Measurements from ENCODE around the gene SNTN.
"Not testable (repeated sequence)": the region's sequence is repeated elsewhere in the genome, so short reads cannot be mapped to it uniquely, and the experiment has no call there.

Gene SNTN

GRCh38 chr3:63624941-63625560 is 27.4 kb upstream of the SNTN start:
- H3K4me3 ChIP-seq (ENCODE audit: low read length): no peak overlapping the region
- DNase-seq (ENCODE audit: low read depth): peak; percentile 96
- TF ChIP-seq CTCF (conservative IDR thresholded peaks at IDR 0.05; ENCODE audit: low read length): no peak

DNA sequence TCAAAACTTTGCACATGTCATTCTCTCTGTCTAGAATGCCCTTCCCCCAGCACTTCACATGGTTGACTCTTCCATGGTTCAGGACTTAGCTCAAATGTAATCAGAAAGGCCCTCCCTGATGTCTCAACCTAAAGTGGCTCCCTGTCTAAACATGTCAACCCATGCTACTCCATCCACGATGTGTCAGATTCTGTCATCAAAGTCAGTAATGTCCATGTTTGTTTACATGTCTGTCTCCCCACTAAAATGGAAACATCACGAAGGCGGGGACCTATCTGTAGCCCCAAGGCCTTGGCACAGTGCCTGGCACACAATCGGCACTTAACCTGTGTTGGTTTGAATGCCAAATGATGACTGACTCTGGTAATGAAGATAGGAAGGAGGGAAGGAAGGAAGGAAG is 20.8 kb upstream of the SNTN start:
- TF ChIP-seq CTCF (conservative IDR thresholded peaks at IDR 0.05; ENCODE audit: low read length): no peak
- DNase-seq (ENCODE audit: low read depth): no peak
- no peak overlapping the region for H3K4me3 ChIP-seq (ENCODE audit: low read length)

- no peak for TF ChIP-seq CTCF (conservative IDR thresholded peaks at IDR 0.05; ENCODE audit: low read length)
- DNase-seq (ENCODE audit: low read depth): no peak
Measured at GRCh38 chr3:63635186-63635585, 17.3 kb upstream of the SNTN start.

GRCh38 chr3:63639806-63640205 is 12.7 kb upstream of the SNTN start:
- no peak for TF ChIP-seq CTCF (conservative IDR thresholded peaks at IDR 0.05; ENCODE audit: low read length)
- DNase-seq (ENCODE audit: low read depth): peak; percentile 40
- no peak overlapping the region for H3K4me3 ChIP-seq (ENCODE audit: low read length)

More at GRCh38 chr3:63635186-63635585, 17.3 kb upstream of the SNTN start:
- no peak overlapping the region for H3K4me3 ChIP-seq (ENCODE audit: low read length)

- no peak overlapping the region for H3K4me3 ChIP-seq (ENCODE audit: low read length)
- no peak for DNase-seq (ENCODE audit: low read depth)
- no peak for TF ChIP-seq CTCF (conservative IDR thresholded peaks at IDR 0.05; ENCODE audit: low read length)
Measured at GRCh38 chr3:63642488-63642887, 10.0 kb upstream of the SNTN start.

GRCh38 chr3:63644212-63644797 is 8.2 kb upstream of the SNTN start:
- DNase-seq (ENCODE audit: low read depth): no peak
- no peak overlapping the region for H3K4me3 ChIP-seq (ENCODE audit: low read length)
- no peak for TF ChIP-seq CTCF (conservative IDR thresholded peaks at IDR 0.05; ENCODE audit: low read length)

GRCh38 chr3:63644928-63645781 is 7.3 kb upstream of the SNTN start:
- DNase-seq (ENCODE audit: low read depth); H3K4me3 ChIP-seq (ENCODE audit: low read length): not testable (repeated sequence)

Measured in AG10803 (cell line).